Measurements from ENCODE around the gene OR11A1. TPM values are rescaled to one million over a fixed set of nuclear protein-coding genes. Genes with fewer than 3 reads are reported as not detected.

OR11A1 gene
- total and polyA plus RNA-seq, 2 experiments from 2014 or later, result not detected

GRCh38 chr6:29489286-29489685 lies 32.4 kb upstream of the OR11A1 start:
- no peak for TF ChIP-seq EZH2 (IDR thresholded peaks at IDR 0.05; ENCODE audit: borderline replicate concordance)
- TF ChIP-seq EZH2phosphoT487 (IDR thresholded peaks at IDR 0.05; ENCODE audit: low read depth, severe bottlenecking, unreplicated experiment), result no peak
- TF ChIP-seq CTCF (IDR thresholded peaks at IDR 0.05; ENCODE audit: poor library complexity), result no peak
- Histone ChIP-seq H4K20me1 (ENCODE audit: insufficient read depth, poor library complexity, severe bottlenecking) (no peaks in the 10 kb centered on the region), H3K4me3 (no peak overlapping the region), H2AFZ (no peak overlapping the region), H3K4me1 (ENCODE audit: insufficient read depth) (no peaks in the 10 kb centered on the region), H3K79me2 (no peaks in the 10 kb centered on the region), H3K4me2 (no peak overlapping the region), H3K9me2 (replicated peaks; ENCODE audit: insufficient read depth) (no peaks in the 10 kb centered on the region), H3K36me3 (replicated peaks; ENCODE audit: insufficient read depth, low read depth) (no peaks in the 10 kb centered on the region), H3K27ac (no peak overlapping the region), H3K27me3 (no peaks in the 10 kb centered on the region), H3K9me3 (ENCODE audit: low read depth) (no peaks in the 10 kb centered on the region)
- no peak for DNase-seq (ENCODE audit: low spot score)
- WGBS (ENCODE audit: low lambda C conversion rate, missing lambda C conversion rate), result 96% methylated on average over 8 of the region's 8 CpGs

- Histone ChIP-seq H3K9me2 (replicated peaks; ENCODE audit: insufficient read depth) (no peaks in the 10 kb centered on the region), H3K36me3 (replicated peaks; ENCODE audit: insufficient read depth, low read depth) (no peaks in the 10 kb centered on the region), H3K79me2 (no peaks in the 10 kb centered on the region), H3K27me3 (no peaks in the 10 kb centered on the region), H3K4me3 (no peak overlapping the region), H3K9me3 (ENCODE audit: low read depth) (no peaks in the 10 kb centered on the region), H3K4me1 (ENCODE audit: insufficient read depth) (no peaks in the 10 kb centered on the region), H3K4me2 (no peak overlapping the region), H2AFZ (no peak overlapping the region), H3K27ac (no peak overlapping the region), H4K20me1 (ENCODE audit: insufficient read depth, poor library complexity, severe bottlenecking) (no peaks in the 10 kb centered on the region)
- TF ChIP-seq CTCF (IDR thresholded peaks at IDR 0.05; ENCODE audit: poor library complexity), result no peak
- no peak for TF ChIP-seq EZH2 (IDR thresholded peaks at IDR 0.05; ENCODE audit: borderline replicate concordance)
- TF ChIP-seq EZH2phosphoT487 (IDR thresholded peaks at IDR 0.05; ENCODE audit: low read depth, severe bottlenecking, unreplicated experiment), result no peak
- no peak for DNase-seq (ENCODE audit: low spot score)
Measured at GRCh38 chr6:29488874-29489273, 32.0 kb upstream of the OR11A1 start.

- Histone ChIP-seq H3K9me2 (replicated peaks; ENCODE audit: insufficient read depth) (no peaks in the 10 kb centered on the region), H3K27me3 (no peaks in the 10 kb centered on the region), H4K20me1 (ENCODE audit: insufficient read depth, poor library complexity, severe bottlenecking) (no peaks in the 10 kb centered on the region), H3K4me3 (no peak within 1 kb of the TSS), H2AFZ (no peak within 1 kb of the TSS), H3K27ac (no peak within 1 kb of the TSS), H3K4me1 (ENCODE audit: insufficient read depth) (no peaks in the 10 kb centered on the region), H3K79me2 (no peaks in the 10 kb centered on the region), H3K4me2 (no peak within 1 kb of the TSS), H3K9me3 (ENCODE audit: low read depth) (no peaks in the 10 kb centered on the region), H3K36me3 (replicated peaks; ENCODE audit: insufficient read depth, low read depth) (no peaks in the 10 kb centered on the region)
- 92% methylated on average over 2 of the region's 2 CpGs for WGBS (ENCODE audit: low lambda C conversion rate, missing lambda C conversion rate)
- no peak for TF ChIP-seq EZH2phosphoT487 (IDR thresholded peaks at IDR 0.05; ENCODE audit: low read depth, severe bottlenecking, unreplicated experiment)
- no peak for TF ChIP-seq CTCF (IDR thresholded peaks at IDR 0.05; ENCODE audit: poor library complexity)
- no peak for TF ChIP-seq EZH2 (IDR thresholded peaks at IDR 0.05; ENCODE audit: borderline replicate concordance)
- DNase-seq (ENCODE audit: low spot score), result no peak
Measured at GRCh38 chr6:29487660-29488059, 30.8 kb upstream of the OR11A1 start, which contains the start of gene MAS1L. MAS1L (minus strand) TSS chr6:29487956; CDS start chr6:29487902, 54 bp downstream.

- no peaks in the 10 kb centered on the region for H3K79me2 ChIP-seq
- no peak for DNase-seq (ENCODE audit: low spot score)
- no peaks in the 10 kb centered on the region for H3K4me1 ChIP-seq (ENCODE audit: insufficient read depth)
- no peaks in the 10 kb centered on the region for H4K20me1 ChIP-seq (ENCODE audit: insufficient read depth, poor library complexity, severe bottlenecking)
- H3K36me3 ChIP-seq (replicated peaks; ENCODE audit: insufficient read depth, low read depth), result no peaks in the 10 kb centered on the region
- no peaks in the 10 kb centered on the region for H3K9me3 ChIP-seq (ENCODE audit: low read depth)
- H3K27me3 ChIP-seq, result no peaks in the 10 kb centered on the region
- 90% methylated on average over 5 of the region's 5 CpGs for WGBS (ENCODE audit: low lambda C conversion rate, missing lambda C conversion rate)
- TF ChIP-seq EZH2 (IDR thresholded peaks at IDR 0.05; ENCODE audit: borderline replicate concordance) (no peak), CTCF (IDR thresholded peaks at IDR 0.05; ENCODE audit: poor library complexity) (no peak), EZH2phosphoT487 (IDR thresholded peaks at IDR 0.05; ENCODE audit: low read depth, severe bottlenecking, unreplicated experiment) (no peak)
- no peak overlapping the region for H3K27ac ChIP-seq
- no peak overlapping the region for H3K4me2 ChIP-seq
- H2AFZ ChIP-seq, result no peak overlapping the region
- no peak overlapping the region for H3K4me3 ChIP-seq
- no peaks in the 10 kb centered on the region for H3K9me2 ChIP-seq (replicated peaks; ENCODE audit: insufficient read depth)
Measured at GRCh38 chr6:29487131-29487530, 30.3 kb upstream of the OR11A1 start.

Data from hepatocyte (in vitro differentiated cells).